ENCODE measurements around the gene TYW1B.
"Not testable (repeated sequence)": the region's sequence is repeated elsewhere in the genome, so short reads cannot be mapped to it uniquely, and the experiment has no call there.

TYW1B gene

DNA sequence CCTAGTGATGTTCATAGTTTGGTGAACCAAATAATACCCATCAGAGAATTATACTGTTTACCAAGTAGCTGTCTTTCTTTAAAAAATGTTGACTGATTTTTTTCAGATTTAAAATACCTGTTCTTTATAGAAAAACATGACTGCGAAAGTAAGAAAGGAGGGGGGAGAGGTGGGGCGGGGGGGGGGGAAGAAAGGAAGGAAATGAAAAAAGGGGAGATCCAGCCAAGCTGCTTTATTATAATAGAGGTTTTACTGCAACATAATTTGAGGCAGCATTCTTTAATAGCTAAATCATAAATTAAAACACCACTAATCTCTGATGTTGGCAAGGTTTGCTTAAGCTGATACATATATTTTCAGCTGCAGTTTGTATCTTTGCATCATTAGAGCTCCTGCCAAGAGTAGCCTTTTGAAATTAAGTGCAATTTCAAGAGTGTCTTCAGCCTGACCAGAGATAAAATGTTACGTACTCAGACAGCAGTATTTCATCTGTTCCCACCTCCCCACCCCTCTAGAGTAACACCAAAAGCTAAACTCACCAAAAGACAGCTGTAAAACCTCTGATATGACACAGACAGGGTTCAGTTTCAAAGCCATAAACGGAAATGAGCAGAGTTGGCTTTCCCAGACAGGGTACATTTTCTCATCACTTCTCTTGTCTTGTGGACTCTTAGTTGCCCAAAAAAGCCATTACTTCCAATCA, 202.1 kb downstream of the TYW1B start:
- H3K4me3 ChIP-seq; H3K9me3 ChIP-seq; in situ Hi-C loops (cut with MboI; ENCODE audit: low sequenced_read_pairs); H3K36me3 ChIP-seq (replicated peaks); H3K4me1 ChIP-seq; DNase-seq (ENCODE audit: low spot score in 2 of 2); H3K27me3 ChIP-seq (ENCODE audit: low read depth): not testable (repeated sequence)

DNA sequence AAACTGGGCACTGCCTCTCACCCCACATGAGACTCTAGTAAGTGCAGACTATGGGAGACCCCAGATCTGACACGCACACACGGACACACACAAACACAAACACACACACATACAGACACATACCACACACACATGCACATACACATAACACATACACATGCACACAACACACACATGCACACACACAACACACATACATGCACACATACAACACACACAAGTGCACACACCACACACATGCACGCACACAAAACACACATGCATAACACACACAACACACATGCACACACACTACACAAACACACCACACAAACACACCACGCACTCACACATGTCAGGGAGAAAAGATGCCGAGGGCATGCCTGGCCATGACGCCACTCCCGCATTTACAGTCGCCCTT, 205.5 kb downstream of the TYW1B start:
- Histone ChIP-seq H3K27me3 (ENCODE audit: low read depth) (no peaks in the 10 kb centered on the region), H3K4me3 (no peak overlapping the region), H3K9me3 (no peaks in the 10 kb centered on the region), H3K36me3 (replicated peaks) (no peaks in the 10 kb centered on the region), H3K4me1 (peaks cover 4% of the 10 kb centered on the region)
- in situ Hi-C loops (cut with MboI; ENCODE audit: low sequenced_read_pairs) = no loop called here
- no peak for DNase-seq (ENCODE audit: low spot score in 2 of 2)

DNA sequence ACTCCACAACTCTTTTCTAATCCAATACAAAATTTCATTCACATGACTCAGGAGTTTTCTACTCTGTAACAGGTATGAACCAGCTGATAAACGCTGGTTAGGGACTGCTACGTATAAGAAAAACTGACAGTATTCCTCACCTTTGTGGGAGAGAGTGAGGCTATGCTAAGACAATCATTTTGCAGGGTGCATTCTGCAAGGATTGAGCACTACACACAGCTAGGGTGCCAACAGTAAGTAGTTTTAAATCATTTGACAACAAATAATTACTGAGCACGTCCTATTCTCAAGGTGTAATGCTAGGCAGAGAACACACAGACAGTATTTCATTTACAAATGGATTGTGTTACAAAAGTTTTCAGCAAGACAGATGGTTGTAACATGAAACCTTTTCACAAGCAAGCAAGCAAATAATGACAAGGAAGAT, 206.2 kb downstream of the TYW1B start:
- H3K4me1 ChIP-seq; H3K36me3 ChIP-seq (replicated peaks); in situ Hi-C loops (cut with MboI; ENCODE audit: low sequenced_read_pairs); H3K4me3 ChIP-seq; H3K9me3 ChIP-seq; H3K27me3 ChIP-seq (ENCODE audit: low read depth): not testable (repeated sequence)
- peak in 1 of 2 experiments; percentile 12 for DNase-seq (ENCODE audit: low spot score in 2 of 2)

GRCh38 chr7:72620923-72621322, 207.1 kb downstream of the TYW1B start:
- H3K36me3 ChIP-seq (replicated peaks); H3K9me3 ChIP-seq; H3K27me3 ChIP-seq (ENCODE audit: low read depth); H3K4me3 ChIP-seq; DNase-seq (ENCODE audit: low spot score in 2 of 2); in situ Hi-C loops (cut with MboI; ENCODE audit: low sequenced_read_pairs); H3K4me1 ChIP-seq: not testable (repeated sequence)

- H3K27me3 ChIP-seq (ENCODE audit: low read depth); H3K9me3 ChIP-seq; H3K4me1 ChIP-seq; H3K36me3 ChIP-seq (replicated peaks); H3K4me3 ChIP-seq; DNase-seq (ENCODE audit: low spot score in 2 of 2); in situ Hi-C loops (cut with MboI; ENCODE audit: low sequenced_read_pairs): not testable (repeated sequence)
Measured at GRCh38 chr7:72618435-72619180, 209.4 kb downstream of the TYW1B start.

- H3K4me3 ChIP-seq; in situ Hi-C loops (cut with MboI; ENCODE audit: low sequenced_read_pairs); H3K9me3 ChIP-seq; H3K27me3 ChIP-seq (ENCODE audit: low read depth); DNase-seq (ENCODE audit: low spot score in 2 of 2); H3K4me1 ChIP-seq; H3K36me3 ChIP-seq (replicated peaks): not testable (repeated sequence)
Measured at GRCh38 chr7:72609761-72610160, 218.2 kb downstream of the TYW1B start.

DNA sequence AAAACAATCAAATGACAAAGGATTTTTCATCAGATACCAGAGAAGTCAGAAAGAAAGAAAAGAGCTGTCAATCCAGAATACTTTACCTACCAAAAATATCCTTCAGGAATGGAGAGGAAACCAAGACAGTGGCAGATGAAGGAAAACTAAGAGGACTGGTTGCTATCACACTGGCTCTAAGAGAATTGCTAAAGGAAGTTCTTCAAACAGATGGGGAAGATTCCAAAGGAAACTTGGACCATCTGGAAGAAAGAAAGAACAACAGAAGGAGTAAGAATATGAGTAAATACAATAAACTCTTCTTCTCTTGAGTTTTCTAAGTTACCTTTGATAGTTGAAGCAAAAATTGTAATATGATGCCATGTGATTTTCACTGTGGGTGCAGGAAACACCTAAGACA, 220.0 kb downstream of the TYW1B start:
- H3K9me3 ChIP-seq; in situ Hi-C loops (cut with MboI; ENCODE audit: low sequenced_read_pairs); H3K36me3 ChIP-seq (replicated peaks); H3K4me3 ChIP-seq; H3K4me1 ChIP-seq; H3K27me3 ChIP-seq (ENCODE audit: low read depth); DNase-seq (ENCODE audit: low spot score in 2 of 2): not testable (repeated sequence)

DNA sequence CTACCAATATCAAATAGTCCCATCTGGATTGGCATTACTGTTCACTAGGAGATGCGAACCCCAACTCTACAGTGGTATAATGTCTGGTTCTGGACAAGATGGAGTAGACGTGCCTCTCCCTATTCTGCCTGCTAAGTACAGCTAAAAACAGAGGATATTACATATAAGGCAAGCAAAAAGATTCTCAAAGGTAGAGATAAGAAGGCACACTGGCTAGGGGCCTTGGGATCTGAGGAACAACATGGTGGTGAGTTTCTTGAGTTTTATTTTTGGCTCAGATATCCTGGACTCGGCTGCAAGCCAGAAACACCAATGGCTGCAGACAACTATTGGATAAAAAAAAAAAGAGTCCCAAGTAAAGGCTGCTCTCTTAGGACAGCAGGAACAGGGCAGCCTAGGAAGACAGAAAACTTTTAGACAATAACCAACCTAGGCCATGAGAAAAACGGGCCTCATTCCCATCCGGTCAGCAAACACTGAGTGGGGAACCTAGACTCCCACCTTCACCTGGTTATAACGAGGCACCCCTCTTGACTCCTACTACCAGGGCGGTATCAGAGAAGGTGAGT, 222.1 kb downstream of the TYW1B start:
- H3K36me3 ChIP-seq (replicated peaks); in situ Hi-C loops (cut with MboI; ENCODE audit: low sequenced_read_pairs); H3K27me3 ChIP-seq (ENCODE audit: low read depth); H3K4me1 ChIP-seq; DNase-seq (ENCODE audit: low spot score in 2 of 2); H3K9me3 ChIP-seq; H3K4me3 ChIP-seq: not testable (repeated sequence)

DNA sequence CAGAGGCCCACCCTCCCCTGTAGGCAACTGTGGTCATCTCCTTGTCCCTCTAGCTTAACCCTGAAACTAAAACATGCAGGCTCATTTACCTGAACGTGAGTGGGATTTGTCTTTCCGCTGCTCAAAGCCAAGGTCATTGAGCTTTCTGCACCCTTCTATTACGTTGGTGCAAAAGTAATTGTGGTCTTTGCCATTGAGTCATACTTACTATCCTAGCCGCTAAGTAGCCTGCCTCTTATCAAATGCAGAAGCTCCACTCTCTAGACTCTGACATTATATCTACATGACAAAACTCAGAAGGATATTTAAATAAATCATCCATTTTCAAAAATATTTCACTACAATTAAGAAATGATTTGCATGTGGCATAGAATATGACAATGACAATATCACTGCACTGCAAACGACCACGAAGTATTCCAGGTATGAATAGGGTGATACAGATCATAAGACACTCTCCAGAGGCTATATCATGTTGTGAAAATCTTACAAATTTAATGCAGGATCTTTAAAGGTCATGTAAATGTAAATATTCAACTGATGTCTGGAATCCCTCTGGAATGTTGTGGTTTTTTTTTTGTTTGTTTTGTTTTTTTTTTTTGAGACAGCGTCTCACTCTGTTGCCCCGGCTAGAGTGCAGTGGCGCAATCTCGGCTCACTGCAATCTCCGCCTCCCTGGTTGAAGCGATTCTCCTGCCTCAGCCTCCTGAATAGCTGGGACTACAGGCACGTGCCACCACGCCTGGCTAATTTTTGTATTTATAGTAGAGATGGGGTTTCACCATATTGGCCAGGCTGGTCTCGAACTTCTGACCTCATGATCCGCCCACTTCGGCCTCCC, 223.0 kb downstream of the TYW1B start:
- H3K27me3 ChIP-seq (ENCODE audit: low read depth); H3K4me1 ChIP-seq; in situ Hi-C loops (cut with MboI; ENCODE audit: low sequenced_read_pairs); DNase-seq (ENCODE audit: low spot score in 2 of 2); H3K4me3 ChIP-seq; H3K36me3 ChIP-seq (replicated peaks); H3K9me3 ChIP-seq: not testable (repeated sequence)

GRCh38 chr7:72603476-72603875, 224.5 kb downstream of the TYW1B start:
- H3K9me3 ChIP-seq = not testable (repeated sequence)

DNA sequence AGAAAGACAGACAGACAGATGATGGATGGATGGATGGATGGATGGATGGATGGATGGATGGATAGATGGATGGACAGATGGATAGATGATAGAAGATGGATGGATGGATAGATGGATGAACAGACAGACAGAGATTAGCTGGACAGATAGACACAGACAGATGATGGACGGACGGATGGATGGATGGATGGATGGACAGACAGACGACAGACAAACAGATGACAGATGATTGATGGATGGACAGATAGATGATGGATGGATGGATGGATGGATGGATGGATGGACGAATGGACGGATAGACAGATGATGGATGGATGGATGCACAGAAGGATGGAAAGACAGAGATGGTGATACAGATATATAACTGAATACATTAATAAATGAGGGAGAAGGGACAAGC, 224.9 kb downstream of the TYW1B start:
- no peak overlapping the region for H3K4me3 ChIP-seq
- H3K9me3 ChIP-seq = no peaks in the 10 kb centered on the region
- H3K4me1 ChIP-seq = no peaks in the 10 kb centered on the region
- in situ Hi-C loops (cut with MboI; ENCODE audit: low sequenced_read_pairs) = no loop called here
- H3K36me3 ChIP-seq (replicated peaks) = no peaks in the 10 kb centered on the region
- no peaks in the 10 kb centered on the region for H3K27me3 ChIP-seq (ENCODE audit: low read depth)
- DNase-seq (ENCODE audit: low spot score in 2 of 2) = no peak

More at GRCh38 chr7:72603476-72603875, 224.5 kb downstream of the TYW1B start:
- H3K36me3 ChIP-seq (replicated peaks); H3K27me3 ChIP-seq (ENCODE audit: low read depth); H3K4me1 ChIP-seq; in situ Hi-C loops (cut with MboI; ENCODE audit: low sequenced_read_pairs); DNase-seq (ENCODE audit: low spot score in 2 of 2); H3K4me3 ChIP-seq: not testable (repeated sequence)

DNA sequence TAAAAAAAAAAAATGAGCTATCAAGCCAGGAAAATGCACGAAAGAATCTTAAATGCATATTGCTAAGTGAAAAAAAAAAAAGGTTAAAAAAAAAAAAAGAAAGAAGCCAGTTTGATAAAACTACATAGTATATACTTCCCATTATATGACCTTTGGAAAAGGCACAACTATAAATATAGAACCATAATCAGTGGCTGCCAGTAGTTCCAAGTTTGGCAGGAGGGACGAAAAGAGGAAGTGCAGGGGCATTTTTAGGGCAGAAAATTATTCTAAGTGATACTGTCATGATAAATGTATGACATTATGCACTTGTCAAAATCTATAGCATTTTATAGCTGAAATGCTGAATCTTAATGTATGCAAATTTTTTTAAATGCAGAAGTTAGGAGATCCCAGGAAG, 226.3 kb downstream of the TYW1B start:
- H3K27me3 ChIP-seq (ENCODE audit: low read depth); H3K36me3 ChIP-seq (replicated peaks); in situ Hi-C loops (cut with MboI; ENCODE audit: low sequenced_read_pairs); H3K4me1 ChIP-seq; H3K4me3 ChIP-seq; DNase-seq (ENCODE audit: low spot score in 2 of 2); H3K9me3 ChIP-seq: not testable (repeated sequence)

- in situ Hi-C loops (cut with MboI; ENCODE audit: low sequenced_read_pairs); H3K4me1 ChIP-seq; H3K4me3 ChIP-seq; H3K36me3 ChIP-seq (replicated peaks); H3K27me3 ChIP-seq (ENCODE audit: low read depth); DNase-seq (ENCODE audit: low spot score in 2 of 2); H3K9me3 ChIP-seq: not testable (repeated sequence)
Measured at GRCh38 chr7:72590023-72590422, 238.0 kb downstream of the TYW1B start.

DNA sequence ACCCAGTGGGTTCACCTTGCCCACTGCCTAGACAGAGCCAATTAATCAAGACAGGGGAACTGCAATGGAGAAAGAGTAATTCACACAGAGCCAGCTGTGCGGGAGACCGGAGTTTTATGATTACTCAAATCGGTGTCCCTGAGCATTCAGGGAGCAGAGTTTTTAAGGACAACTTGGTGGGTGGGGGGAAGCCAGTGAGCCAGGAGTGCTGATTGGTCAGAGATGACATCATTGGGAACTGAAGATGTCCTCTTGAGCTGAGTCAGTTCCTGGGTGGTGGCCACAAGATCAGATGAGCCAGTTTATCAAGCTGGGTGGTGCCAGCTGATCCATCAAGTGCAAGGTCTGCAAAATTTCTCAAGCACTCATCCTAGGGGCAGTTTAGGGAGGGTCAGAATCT, 240.7 kb downstream of the TYW1B start:
- H3K27me3 ChIP-seq (ENCODE audit: low read depth); H3K36me3 ChIP-seq (replicated peaks); H3K4me1 ChIP-seq; H3K4me3 ChIP-seq; DNase-seq (ENCODE audit: low spot score in 2 of 2); in situ Hi-C loops (cut with MboI; ENCODE audit: low sequenced_read_pairs); H3K9me3 ChIP-seq: not testable (repeated sequence)
